ENCODE data around the gene ZFPL1.

ZFPL1 gene

DNA sequence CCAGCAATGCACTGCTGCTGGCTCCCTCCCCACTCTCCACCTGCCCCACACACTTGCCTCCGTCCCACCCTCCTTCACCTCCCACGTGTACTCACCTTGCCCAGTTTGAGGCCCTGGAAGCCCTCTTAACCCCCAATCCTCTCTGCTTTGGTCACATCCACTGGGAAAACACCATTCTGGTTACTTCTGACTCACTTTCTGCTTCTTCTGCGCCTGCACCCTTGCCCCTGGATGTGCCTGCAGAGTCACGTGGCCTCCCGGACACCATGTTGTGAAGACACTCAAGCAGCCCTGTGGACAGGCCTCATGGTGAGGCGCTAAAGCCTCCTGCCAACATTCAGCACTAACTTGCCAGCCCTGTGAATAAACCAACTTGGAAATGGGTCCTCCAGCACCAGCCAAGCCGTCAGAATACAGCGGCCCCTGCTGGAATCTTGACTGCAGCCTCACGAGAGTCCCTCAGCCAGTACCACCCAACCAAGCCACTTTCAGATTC, 23.1 kb upstream of the ZFPL1 start:
- peak; percentile 7 for DNase-seq

DNA sequence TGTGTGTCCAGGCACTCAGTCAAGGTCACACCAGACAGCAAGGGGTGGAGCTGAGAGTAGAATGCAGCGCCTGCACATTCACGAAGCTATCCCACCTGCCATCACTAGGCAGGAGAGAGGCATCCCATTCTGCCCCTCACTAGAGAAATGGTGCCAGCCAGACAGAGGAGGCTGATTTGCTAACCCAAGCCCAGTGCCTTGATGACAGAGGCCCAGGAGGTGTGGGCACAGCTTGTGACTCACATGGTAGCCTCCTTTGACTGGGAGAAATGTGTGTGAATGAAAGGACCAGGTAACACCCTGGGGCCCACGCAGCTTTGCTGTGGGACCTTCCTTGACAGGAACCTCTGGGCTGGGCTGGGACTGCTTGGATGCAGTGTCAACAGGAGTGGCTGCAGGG, 20.5 kb upstream of the ZFPL1 start:
- no peak for DNase-seq

DNA sequence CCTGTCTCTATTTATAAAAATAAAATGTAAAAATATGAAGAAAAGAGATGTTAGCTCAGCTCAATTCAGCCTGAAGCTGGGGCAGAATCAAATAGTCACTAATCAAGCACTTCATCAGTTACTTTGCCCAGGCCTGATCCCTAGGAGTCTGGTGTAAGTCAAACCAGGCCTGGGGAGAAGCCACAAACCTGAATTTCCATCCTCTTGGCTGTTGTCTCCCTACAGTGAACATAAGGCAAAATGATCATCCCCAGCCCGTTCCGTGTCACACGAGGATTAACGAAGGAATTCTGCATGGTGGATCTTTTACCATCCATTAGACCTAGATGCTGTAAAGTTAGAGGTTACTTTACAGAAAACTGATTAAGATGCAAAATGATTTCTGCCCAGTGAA, 19.2 kb upstream of the ZFPL1 start:
- no peak for DNase-seq

DNA sequence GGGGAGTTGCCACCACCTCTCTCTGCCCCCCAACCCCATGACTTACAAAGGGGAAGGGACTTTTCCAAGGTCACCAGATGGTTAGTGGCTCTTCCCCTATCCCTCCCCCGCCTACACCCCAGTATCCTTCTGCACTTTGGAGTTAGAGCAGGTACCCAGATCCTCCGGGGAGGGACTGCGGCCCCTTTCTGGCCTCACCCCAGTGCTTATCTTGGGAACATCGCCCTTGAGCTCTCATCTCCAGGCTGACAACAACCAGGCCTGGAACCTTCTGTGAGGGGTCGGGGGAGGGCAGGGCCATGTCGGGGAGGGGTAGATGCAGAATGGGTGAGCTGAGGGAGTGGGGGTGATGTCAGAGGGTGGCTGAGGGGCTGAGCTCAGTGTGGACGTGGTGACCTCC, 18.2 kb upstream of the ZFPL1 start:
- no peak for DNase-seq

DNA sequence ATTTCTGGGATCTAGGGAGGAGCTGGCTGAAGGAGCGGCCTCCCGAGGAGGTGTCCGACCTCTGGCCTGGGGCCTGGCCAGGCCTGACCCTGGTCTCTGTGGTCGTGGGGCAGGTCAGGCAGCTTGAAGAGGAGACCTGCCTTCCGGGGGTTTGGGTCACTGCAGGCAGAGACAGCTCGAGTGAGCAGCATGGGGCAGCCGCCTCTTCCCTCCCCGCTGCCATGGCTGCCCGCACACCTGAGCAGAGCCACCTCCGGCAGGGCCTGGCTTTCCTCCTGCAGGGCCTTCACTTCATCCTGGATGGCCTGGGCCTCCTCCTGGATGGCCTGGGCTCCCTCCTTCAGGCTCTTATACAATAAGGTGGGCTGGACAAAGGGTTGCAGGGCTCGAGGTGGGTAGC, 17.7 kb upstream of the ZFPL1 start:
- DNase-seq, result no peak

DNA sequence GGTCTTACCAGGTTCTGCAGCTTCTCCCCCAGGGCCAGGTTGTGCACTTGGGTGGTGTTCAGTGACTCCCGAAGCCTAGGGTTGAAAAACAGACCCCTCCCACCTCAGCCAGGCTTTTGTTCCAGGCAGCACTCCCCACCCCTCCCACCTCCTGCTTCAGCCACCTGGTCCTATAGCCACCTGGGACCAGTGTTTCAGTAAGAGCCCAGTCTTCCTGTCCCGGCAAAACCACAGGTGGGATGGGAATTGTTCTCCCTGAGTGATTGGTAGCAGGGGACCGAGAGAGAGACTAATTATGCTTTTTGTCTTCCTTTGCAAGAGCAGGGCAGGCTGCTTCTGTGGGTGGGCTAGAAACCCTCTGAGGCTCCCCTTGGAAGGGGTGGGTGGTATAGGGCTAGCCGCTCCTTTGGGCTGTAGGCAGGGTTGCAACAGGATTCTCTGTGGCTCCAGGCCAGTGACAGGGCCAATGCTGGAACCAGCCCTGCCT, 17.2 kb upstream of the ZFPL1 start:
- DNase-seq, result no peak

DNA sequence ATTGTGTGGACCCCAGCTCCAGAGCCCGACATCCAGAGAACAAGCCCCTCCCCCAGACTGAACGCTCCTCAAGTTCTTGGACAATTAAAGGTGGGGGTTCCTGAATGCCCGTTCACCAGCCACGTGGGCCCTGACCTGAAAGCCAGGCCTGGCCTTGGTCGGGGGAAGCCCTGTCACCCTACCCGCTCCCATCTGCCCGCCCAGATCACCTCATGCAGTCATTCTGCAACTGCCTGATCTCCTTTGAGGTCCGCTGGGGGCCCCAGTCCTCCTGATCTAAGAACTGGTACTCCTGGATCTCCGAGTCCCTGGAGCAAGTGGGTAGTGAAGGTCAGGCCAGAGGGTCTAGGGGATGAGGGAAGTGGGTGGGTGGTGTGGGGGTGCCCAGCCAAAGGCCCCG, 16.6 kb upstream of the ZFPL1 start:
- DNase-seq, result no peak

DNA sequence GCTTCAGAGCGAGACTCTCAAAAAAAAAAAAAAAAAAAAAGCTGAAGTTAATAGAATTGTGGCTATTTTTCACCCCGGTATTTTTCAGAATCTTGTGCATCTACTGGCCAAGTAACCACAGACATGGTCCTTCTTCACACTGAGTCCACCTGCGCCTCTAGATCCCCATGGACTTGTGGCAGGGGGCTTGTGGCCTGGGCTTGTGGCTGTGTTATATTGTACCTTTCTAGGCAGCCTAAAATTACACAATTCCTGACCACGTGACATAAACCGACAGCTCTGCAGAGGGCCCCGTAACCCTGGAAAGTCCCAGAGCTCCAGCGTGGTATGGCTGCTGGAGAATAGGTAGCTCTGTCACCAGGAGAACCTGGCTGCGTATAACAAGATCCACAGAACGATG, 14.8 kb upstream of the ZFPL1 start:
- DNase-seq, result no peak

DNA sequence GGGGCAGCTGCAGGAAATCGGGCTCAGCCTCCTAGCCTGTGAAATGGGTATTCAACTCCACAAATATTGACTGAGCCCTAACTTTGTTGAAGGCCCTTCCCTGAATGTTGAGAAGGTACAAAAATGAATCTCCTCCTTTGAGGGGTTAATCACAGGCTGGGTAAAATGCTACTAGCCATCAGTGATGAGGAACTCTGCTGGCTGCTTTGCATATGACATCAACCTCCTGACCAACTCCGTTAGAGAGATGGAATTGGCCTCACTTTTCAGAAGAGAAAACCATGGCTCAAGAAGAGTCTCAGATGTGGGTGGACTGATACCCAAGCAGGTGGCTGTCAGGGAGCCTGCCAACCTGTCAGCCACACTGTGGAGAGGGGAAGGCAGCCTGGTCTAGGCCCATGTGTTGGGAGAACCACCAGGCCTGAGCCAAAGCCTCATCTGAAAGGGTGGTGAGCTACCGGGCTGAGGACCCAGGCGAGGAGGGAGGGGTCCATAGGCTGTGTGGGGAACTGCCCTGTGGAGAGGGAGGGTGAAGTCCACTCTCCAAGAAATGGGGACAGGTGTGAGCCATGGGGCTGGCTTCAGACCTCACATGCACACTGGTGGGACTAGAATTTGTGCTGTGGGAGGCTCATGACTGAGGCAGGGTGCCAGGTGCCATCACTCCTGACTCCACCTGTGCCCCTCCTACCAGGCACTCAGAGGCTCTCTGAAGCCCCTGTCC, 12.0 kb upstream of the ZFPL1 start:
- DNase-seq, result no peak

DNA sequence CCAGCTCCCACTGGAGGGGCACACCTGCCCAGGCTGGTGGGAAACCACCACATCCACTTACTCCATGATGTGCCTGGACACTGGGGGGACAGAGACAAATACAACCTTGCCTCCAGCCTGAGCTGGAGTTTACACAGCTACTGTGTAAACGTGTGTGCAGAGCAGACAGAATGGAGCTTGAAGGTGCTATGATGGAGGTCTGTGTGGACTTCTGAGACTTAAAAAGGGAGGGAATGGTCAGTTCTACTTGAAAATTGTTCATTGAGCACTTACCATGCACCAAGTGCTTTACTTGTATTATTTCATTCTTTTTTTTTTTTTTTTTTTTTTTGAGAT, 11.4 kb upstream of the ZFPL1 start:
- DNase-seq, result no peak

DNA sequence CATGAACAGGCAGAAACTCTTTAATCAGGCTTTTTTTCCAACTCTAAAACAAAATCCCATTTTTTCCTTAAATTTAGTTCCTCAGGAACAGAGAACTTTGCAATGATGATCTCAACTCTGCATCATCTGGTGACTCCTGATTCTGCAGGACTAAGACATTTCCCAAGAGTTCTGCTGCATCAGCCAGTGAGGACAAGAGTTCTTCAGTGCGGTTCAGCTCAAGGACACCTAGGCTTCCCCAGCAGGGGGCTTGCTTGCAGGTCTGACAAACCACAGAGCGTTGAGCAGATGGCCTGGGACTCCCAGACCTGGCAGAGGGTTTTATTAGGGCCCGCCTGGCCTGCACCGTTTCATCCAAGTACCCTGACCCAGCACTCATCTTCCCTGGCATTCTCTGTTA, 6.6 kb upstream of the ZFPL1 start:
- DNase-seq, result no peak

DNA sequence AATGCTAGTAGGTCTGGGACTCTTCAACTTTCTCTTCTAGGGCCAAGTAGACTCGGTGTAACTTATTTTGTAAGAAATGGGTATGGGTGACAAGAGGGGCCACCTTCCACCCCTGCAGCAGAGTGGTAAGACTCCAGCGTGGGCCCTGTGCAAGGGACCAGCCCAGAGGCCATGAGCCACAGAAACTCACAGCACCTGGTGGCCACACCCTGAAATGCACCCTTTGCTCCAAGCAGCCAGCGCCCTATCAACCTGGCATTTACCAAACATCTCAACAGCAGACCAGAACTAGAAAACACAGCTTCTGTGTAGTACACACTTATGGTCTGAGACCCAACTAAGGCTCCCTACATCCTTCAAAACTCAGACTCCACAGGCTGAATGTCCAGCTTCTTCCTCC, 5.9 kb upstream of the ZFPL1 start:
- DNase-seq, result no peak

DNA sequence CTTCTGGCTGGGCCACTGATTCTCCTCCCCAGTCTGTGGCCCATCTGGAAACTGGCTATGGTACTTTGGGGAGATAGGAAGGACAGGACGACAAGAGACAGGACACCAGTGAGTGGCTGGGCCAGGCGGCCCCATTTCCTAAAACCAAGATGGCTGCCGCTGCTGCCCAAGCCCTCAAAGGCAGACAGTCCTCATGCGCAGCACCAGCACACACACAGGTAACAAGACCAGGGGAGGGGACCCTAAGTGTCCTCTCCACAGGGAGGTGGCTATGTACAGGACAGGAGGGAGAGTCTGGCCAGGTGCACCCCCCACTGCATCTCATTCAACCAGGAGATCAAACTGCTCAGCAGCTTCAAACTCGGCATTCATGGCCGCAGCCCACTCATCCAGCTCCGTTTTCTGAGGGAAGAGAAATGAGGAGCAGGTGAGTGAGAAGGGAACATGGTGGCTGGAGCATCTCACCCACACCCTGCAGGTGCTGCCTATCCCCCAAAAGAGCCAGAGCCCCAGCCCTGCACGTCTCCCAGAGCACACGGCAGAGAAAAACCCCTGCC, 5.2 kb upstream of the ZFPL1 start:
- no peak for DNase-seq

DNA sequence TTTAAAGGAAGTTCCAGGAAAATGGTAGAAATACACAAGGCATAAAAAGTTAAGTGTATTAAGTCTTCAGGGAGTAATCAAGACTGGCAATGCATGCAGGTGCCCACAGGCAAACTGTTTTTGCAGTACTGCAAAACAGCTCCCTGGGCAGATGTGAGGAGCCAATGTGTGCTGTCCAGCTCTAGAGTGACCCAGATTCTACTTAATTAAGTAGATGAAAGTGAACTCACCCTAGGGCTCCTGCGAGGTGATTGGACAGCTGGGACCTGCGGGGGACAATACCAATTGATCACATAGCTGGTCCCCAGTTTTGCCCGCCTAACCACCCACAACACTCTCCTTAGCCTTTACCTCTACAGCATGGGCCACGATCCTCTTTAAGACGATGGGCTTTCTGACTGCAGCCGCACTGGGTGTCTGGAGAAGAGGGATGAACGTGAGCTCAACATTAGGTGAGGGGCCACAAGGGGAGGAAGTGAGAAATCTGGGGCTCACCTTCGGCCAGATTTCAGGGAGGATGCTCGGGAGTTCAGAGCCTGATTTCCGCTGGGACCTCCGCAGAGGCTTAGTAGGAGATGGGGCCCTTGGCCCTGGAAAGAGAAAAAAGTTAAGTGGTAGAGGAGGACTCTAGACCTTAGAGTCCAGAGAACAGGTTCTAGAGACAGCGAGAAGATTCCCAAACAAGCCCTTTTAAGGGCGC, 738 bp upstream of the ZFPL1 start:
- DNase-seq, result no peak

DNA sequence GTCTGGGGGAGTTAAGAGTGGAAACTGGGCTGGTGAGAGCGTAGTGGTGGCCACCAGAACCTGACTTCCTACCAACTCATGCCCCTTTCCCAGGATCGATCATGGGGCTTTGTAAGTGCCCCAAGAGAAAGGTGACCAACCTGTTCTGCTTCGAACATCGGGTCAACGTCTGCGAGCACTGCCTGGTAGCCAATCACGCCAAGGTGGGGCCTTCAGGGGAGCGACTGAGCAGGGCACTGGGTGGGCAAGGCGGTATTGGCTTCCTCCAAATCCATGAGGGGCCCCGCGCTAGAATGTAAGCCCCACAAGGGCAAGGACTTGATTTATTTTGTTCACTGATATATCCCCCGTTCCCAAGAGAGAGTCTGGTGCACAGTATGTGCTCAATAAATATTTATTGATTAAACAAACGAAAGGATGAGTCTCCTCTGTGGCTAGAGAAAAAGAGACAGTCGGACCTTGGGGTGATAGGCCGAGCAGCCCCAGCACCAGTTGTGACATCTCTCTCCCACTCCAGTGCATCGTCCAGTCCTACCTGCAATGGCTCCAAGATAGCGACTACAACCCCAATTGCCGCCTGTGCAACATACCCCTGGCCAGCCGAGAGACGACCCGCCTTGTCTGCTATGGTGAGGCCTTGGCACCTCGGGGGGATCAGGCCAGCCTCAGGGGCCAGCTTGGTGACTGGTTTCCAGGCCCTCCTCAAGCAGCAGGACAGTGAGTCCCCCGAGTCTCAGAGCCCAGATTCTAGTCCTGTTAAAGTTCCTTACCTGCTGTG, 765 bp downstream of the ZFPL1 start:
- DNase-seq, result no peak

DNA sequence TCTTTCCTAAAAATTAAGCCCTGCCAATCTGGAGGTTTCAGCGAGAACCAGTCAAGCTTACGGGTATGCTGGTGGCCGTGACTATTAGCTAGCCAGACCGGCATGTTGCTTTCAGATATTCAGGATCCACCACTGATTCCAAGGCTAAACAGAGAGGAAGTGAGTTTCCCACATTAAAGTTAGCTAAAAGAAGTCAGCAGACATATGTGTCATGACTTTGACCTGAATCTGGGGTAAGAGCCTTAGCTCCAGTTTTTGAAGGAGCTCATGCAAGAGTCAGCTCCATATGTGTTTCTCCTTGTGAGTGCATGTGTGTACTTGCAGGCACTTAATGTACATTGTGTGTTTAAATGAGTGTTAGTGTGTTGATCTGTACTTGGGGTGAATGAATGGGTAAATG, 1.4 kb downstream of the ZFPL1 start:
- DNase-seq, result no peak

DNA sequence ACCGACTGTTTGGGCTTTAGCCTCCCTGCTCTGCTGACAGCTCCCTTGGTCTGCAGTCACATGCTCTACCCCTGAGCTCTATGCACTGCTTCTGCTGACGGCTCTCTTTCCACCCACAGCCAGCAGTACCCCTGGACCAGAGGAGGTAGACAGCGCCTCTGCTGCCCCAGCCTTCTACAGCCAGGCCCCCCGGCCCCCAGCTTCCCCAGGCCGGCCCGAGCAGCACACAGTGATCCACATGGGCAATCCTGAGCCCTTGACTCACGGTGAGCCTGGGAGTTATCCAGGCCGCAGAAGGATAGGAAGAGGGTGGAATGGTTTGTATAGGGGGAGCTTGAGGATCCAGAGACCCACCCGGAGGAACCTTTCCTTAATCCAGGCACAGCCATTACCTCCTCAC, 2.8 kb downstream of the ZFPL1 start:
- DNase-seq, result no peak

DNA sequence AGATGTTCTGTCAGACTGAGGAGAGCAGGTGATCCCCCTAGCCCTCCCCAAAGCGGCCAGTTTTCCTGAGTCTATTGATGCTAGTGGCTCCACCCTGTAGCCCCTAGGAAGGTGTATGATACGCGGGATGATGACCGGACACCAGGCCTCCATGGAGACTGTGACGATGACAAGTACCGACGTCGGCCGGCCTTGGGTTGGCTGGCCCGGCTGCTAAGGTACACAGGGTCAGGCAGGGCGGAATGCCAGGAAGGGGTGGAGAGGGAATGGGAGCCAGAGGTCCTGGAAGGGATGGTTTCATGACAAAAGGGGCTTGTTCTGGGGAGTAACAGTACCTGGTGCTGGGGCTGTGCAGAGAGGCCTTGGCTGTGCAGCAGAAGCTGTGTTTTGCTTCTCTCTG, 3.2 kb downstream of the ZFPL1 start:
- DNase-seq, result no peak

DNA sequence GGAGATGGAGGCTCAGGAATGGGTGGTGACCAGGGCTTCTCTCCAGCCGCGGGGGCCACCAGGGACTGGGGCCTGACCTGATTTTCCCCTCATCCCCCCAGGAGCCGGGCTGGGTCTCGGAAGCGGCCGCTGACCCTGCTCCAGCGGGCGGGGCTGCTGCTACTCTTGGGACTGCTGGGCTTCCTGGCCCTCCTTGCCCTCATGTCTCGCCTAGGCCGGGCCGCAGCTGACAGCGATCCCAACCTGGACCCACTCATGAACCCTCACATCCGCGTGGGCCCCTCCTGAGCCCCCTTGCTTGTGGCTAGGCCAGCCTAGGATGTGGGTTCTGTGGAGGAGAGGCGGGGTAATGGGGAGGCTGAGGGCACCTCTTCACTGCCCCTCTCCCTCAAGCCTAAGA, 3.8 kb downstream of the ZFPL1 start:
- DNase-seq, result no peak

DNA sequence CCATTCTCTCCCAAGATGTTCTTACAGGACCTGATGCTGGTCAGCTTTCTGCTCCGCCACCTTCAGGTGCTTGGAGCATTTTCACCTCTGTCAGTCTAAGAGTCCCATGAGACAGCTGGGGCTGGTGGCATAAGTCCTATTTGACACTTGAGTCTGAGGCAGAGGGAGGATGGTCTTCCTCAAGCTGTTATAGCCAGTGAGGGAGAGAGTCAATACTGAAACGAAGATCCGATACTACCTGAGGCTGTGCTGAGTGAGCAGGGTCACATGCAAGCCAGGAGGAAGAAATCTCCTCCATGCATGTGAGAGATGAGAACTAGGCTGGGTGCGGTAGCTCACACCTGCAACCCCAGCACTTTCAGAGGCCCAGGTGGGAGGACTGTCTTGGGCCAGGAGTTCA, 5.6 kb downstream of the ZFPL1 start:
- no peak for DNase-seq

DNA sequence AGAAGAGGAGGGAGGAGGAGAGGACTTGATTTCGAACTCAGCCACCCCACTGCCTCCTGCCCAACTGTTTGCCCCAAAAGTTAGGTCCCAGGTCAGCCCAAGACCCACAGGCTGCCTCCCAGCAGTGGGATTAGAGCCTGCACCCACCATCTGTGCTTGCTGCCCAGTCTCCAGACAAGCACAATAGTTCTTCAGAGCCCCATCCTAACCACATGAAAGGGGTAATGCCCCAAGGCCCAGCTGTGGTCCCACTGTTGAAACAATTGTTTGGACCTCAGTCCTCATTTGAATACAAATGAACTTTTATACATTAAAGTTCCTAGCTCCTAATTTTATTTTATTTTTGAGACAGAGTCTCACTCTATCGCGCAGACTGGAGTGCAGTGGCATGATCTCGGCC, 6.6 kb downstream of the ZFPL1 start:
- no peak for DNase-seq

DNA sequence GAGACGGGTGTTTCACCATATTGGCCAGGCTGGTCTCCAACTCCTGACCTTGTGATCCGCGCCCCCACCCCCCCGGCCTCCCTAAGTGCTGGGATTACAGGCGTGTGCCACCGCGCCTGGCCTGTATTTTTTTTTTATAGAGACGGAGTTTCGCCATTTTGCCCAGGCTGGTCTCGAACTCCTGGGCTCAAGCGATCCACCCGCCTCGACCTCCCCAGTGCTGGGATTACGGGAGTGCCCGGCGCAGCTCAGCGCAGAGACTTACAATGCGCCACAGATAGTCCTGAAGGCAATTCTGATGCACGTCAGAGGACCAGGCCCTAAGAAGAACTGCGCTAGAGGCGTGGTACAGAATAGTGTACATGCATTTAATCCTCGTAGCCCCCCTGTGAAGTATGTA, 11.4 kb downstream of the ZFPL1 start:
- DNase-seq, result no peak

Data from fibroblast of skin of scalp (primary cell).